Measurements from ENCODE around the gene TCF4. TPM values are rescaled to one million over a fixed set of nuclear protein-coding genes. Genes with fewer than 3 reads are reported as not detected.

The TCF4 gene
- total and polyA plus RNA-seq, 2 donors (not counting 3 experiments of a cell fraction or from before 2014, with no cell fraction given), result 183 to 390 TPM

- CTCF ChIA-PET, result interaction anchor here (0.6 to 1.0 kb wide), 4 partner anchors 8 to 199 kb away, joined by 3 to 4 read pairs (median 3); no protein-coding TSS in a partner anchor
- TF ChIP-seq GATA2 (IDR thresholded peaks at IDR 0.05; ENCODE audit: insufficient read depth, insufficient read length, low read depth, low read length) (no peak), POLR2AphosphoS5 (IDR thresholded peaks at IDR 0.05; ENCODE audit: insufficient read depth, low read depth, low read length) (no peak), FOS (IDR thresholded peaks at IDR 0.05; ENCODE audit: borderline replicate concordance, insufficient read depth, low read length) (no peak), MAX (IDR thresholded peaks at IDR 0.05; ENCODE audit: insufficient read depth, insufficient read length) (no peak), JUN (IDR thresholded peaks at IDR 0.05; ENCODE audit: borderline replicate concordance, insufficient read depth, insufficient read length, low read depth) (no peak), POLR2A (IDR thresholded peaks at IDR 0.05; ENCODE audit: low read depth, low read length) (no peak), CTCF (IDR thresholded peaks at IDR 0.05; ENCODE audit: extremely low read depth in 1 of 2, insufficient read depth in 1 of 2, low read depth in 1 of 2, low read length in 2 of 2) (no peak), EZH2 (IDR thresholded peaks at IDR 0.05; ENCODE audit: borderline replicate concordance, low read depth, low read length, severe bottlenecking) (no peak), MYC (IDR thresholded peaks at IDR 0.05; ENCODE audit: low read depth, low read length) (no peak)
- intact Hi-C loops (cut with micrococcal nuclease) (loop anchor here (10.0 kb wide), 1 partner anchor 712 kb away; no protein-coding TSS in a partner anchor), dilution Hi-C loops (cut with MboI; ENCODE audit: extremely low pct_ligation_motif_present, low sequenced_read_pairs) (no loop called here)
- H4K20me1 ChIP-seq (replicated peaks; ENCODE audit: control insufficient read depth, extremely low read depth, insufficient read depth, low read length), result peaks cover 5% of the 10 kb centered on the region
- no peak overlapping the region for H3K9ac ChIP-seq (replicated peaks; ENCODE audit: extremely low read depth, insufficient read depth, low read length)
- H3K9me3 ChIP-seq (replicated peaks; ENCODE audit: control insufficient read depth, insufficient read depth, low read length), result no peaks in the 10 kb centered on the region
- POLR2A ChIA-PET, result interaction anchor here (1.2 kb wide), 1 partner anchor 72 kb away, joined by 3 read pairs; no protein-coding TSS in a partner anchor
- no peak overlapping the region for H3K4me3 ChIP-seq (replicated peaks in 1 of 3; ENCODE audit: insufficient read depth in 1 of 3, low read depth in 1 of 3, low read length in 3 of 3)
- H3K79me2 ChIP-seq (ENCODE audit: control insufficient read depth, insufficient read depth, low read length), result peaks cover 65% of the 10 kb centered on the region
- FAIRE-seq (no peak), DNase-seq (ENCODE audit: low read depth, low spot score) (no peak)
- no peak overlapping the region for H3K27ac ChIP-seq (ENCODE audit: insufficient read depth, low read depth, low read length)
- H3K9me1 ChIP-seq (replicated peaks; ENCODE audit: control insufficient read depth, extremely low read depth, insufficient read depth, low read length), result no peaks in the 10 kb centered on the region
- H3K4me1 ChIP-seq (ENCODE audit: control insufficient read depth, extremely low read depth, insufficient read depth, low read length), result peaks cover 22% of the 10 kb centered on the region
- no peaks in the 10 kb centered on the region for H3K27me3 ChIP-seq (ENCODE audit: control insufficient read depth in 2 of 2, insufficient read depth in 2 of 2, low read length in 2 of 2)
- no peak overlapping the region for H3K4me2 ChIP-seq (ENCODE audit: insufficient read depth, low read length)
- H2AFZ ChIP-seq (ENCODE audit: low read depth, low read length), result no peak overlapping the region
- BruUV-seq (replicated peaks), result no TSS peak
- H3K36me3 ChIP-seq (ENCODE audit: control insufficient read depth in 2 of 2, extremely low read depth in 1 of 2, insufficient read depth in 2 of 2, low read length in 2 of 2), result peaks cover 3 to 14% of the 10 kb centered on the region in 2 experiments
Measured at GRCh38 chr18:55582325-55582724, 5.7 kb downstream of the TCF4 start.
